Measurements from ENCODE around the gene TLR2.

The TLR2 gene

GRCh38 chr4:153705743-153706468 is 21.8 kb downstream of the TLR2 start:
- no peak overlapping the region for H3K27ac ChIP-seq (ENCODE audit: low read depth, low read length, poor library complexity, severe bottlenecking)

GRCh38 chr4:153706519-153706918 is 22.4 kb downstream of the TLR2 start:
- Histone ChIP-seq H3K9me2 (ENCODE audit: low read depth, low read length) (no peaks in the 10 kb centered on the region), H3K36me3 (ENCODE audit: insufficient read depth, low read length) (no peaks in the 10 kb centered on the region), H4K20me1 (ENCODE audit: insufficient read depth, low read length) (no peaks in the 10 kb centered on the region), H3K27ac (ENCODE audit: low read depth, low read length, poor library complexity, severe bottlenecking) (no peak overlapping the region), H3K9ac (ENCODE audit: low read length) (no peak overlapping the region), H2AFZ (ENCODE audit: low read length) (no peak overlapping the region), H3K79me2 (ENCODE audit: insufficient read depth, low read length) (no peaks in the 10 kb centered on the region), H3K27me3 (ENCODE audit: insufficient read depth, low read length) (no peaks in the 10 kb centered on the region), H3K9me3 (ENCODE audit: low read length) (no peaks in the 10 kb centered on the region), H3K4me2 (ENCODE audit: low read length) (no peak overlapping the region), H3F3A (ENCODE audit: insufficient read depth, low read length) (no peaks in the 10 kb centered on the region), H3K4me1 (ENCODE audit: insufficient read depth, low read length, severe bottlenecking) (peaks cover 6% of the 10 kb centered on the region), H3K4me3 (ENCODE audit: low read depth, low read length, poor library complexity, severe bottlenecking) (no peak overlapping the region)
- TF ChIP-seq CTCF (IDR thresholded peaks at IDR 0.05; ENCODE audit: low read length) (no peak), EZH2 (IDR thresholded peaks at IDR 0.05; ENCODE audit: borderline replicate concordance, low read length) (no peak)

More at GRCh38 chr4:153705743-153706468, 21.8 kb downstream of the TLR2 start:
- no peaks in the 10 kb centered on the region for H3F3A ChIP-seq (ENCODE audit: insufficient read depth, low read length)
- H3K9me2 ChIP-seq (ENCODE audit: low read depth, low read length): no peaks in the 10 kb centered on the region
- H2AFZ ChIP-seq (ENCODE audit: low read length): no peak overlapping the region
- H3K4me2 ChIP-seq (ENCODE audit: low read length): no peak overlapping the region
- no peak overlapping the region for H3K9ac ChIP-seq (ENCODE audit: low read length)
- H3K79me2 ChIP-seq (ENCODE audit: insufficient read depth, low read length): no peaks in the 10 kb centered on the region
- H3K27me3 ChIP-seq (ENCODE audit: insufficient read depth, low read length): no peaks in the 10 kb centered on the region
- H4K20me1 ChIP-seq (ENCODE audit: insufficient read depth, low read length): no peaks in the 10 kb centered on the region
- H3K4me3 ChIP-seq (ENCODE audit: low read depth, low read length, poor library complexity, severe bottlenecking): no peak overlapping the region
- no peak for TF ChIP-seq EZH2 (IDR thresholded peaks at IDR 0.05; ENCODE audit: borderline replicate concordance, low read length)
- H3K9me3 ChIP-seq (ENCODE audit: low read length): no peaks in the 10 kb centered on the region
- peaks cover 6% of the 10 kb centered on the region for H3K4me1 ChIP-seq (ENCODE audit: insufficient read depth, low read length, severe bottlenecking)
- H3K36me3 ChIP-seq (ENCODE audit: insufficient read depth, low read length): no peaks in the 10 kb centered on the region

- Histone ChIP-seq H3K9ac (ENCODE audit: low read length) (no peak overlapping the region), H3K27ac (ENCODE audit: low read depth, low read length, poor library complexity, severe bottlenecking) (no peak overlapping the region), H3K27me3 (ENCODE audit: insufficient read depth, low read length) (no peaks in the 10 kb centered on the region), H3K4me1 (ENCODE audit: insufficient read depth, low read length, severe bottlenecking) (peaks cover 6% of the 10 kb centered on the region), H2AFZ (ENCODE audit: low read length) (no peak overlapping the region), H3K36me3 (ENCODE audit: insufficient read depth, low read length) (no peaks in the 10 kb centered on the region), H3K9me3 (ENCODE audit: low read length) (no peaks in the 10 kb centered on the region), H3K9me2 (ENCODE audit: low read depth, low read length) (no peaks in the 10 kb centered on the region), H3K4me3 (ENCODE audit: low read depth, low read length, poor library complexity, severe bottlenecking) (no peak overlapping the region), H4K20me1 (ENCODE audit: insufficient read depth, low read length) (no peaks in the 10 kb centered on the region), H3K79me2 (ENCODE audit: insufficient read depth, low read length) (no peaks in the 10 kb centered on the region), H3F3A (ENCODE audit: insufficient read depth, low read length) (no peaks in the 10 kb centered on the region), H3K4me2 (ENCODE audit: low read length) (no peak overlapping the region)
- TF ChIP-seq EZH2 (IDR thresholded peaks at IDR 0.05; ENCODE audit: borderline replicate concordance, low read length): no peak
These were observed 26.6 kb downstream of the TLR2 start for GRCh38 chr4:153710681-153711080.

- no peaks in the 10 kb centered on the region for H3K9me3 ChIP-seq (ENCODE audit: low read length)
- H3K36me3 ChIP-seq (ENCODE audit: insufficient read depth, low read length): no peaks in the 10 kb centered on the region
- H3K4me1 ChIP-seq (ENCODE audit: insufficient read depth, low read length, severe bottlenecking): no peaks in the 10 kb centered on the region
- no peak overlapping the region for H2AFZ ChIP-seq (ENCODE audit: low read length)
- H3K79me2 ChIP-seq (ENCODE audit: insufficient read depth, low read length): no peaks in the 10 kb centered on the region
- no peak overlapping the region for H3K9ac ChIP-seq (ENCODE audit: low read length)
- H4K20me1 ChIP-seq (ENCODE audit: insufficient read depth, low read length): no peaks in the 10 kb centered on the region
- H3K9me2 ChIP-seq (ENCODE audit: low read depth, low read length): no peaks in the 10 kb centered on the region
- H3K4me3 ChIP-seq (ENCODE audit: low read depth, low read length, poor library complexity, severe bottlenecking): no peak overlapping the region
- H3K4me2 ChIP-seq (ENCODE audit: low read length): no peak overlapping the region
- TF ChIP-seq EZH2 (IDR thresholded peaks at IDR 0.05; ENCODE audit: borderline replicate concordance, low read length) (no peak), CTCF (IDR thresholded peaks at IDR 0.05; ENCODE audit: low read length) (no peak)
- no peaks in the 10 kb centered on the region for H3K27me3 ChIP-seq (ENCODE audit: insufficient read depth, low read length)
- H3F3A ChIP-seq (ENCODE audit: insufficient read depth, low read length): no peaks in the 10 kb centered on the region
- no peak overlapping the region for H3K27ac ChIP-seq (ENCODE audit: low read depth, low read length, poor library complexity, severe bottlenecking)
These were observed 30.0 kb downstream of the TLR2 start for GRCh38 chr4:153713866-153714646.
